SJSA1 (cell line): ENCODE data around the gene SEC24C. TPM values are rescaled to one million over a fixed set of nuclear protein-coding genes. Genes with fewer than 3 reads are reported as not detected.
"Not testable (repeated sequence)": the region's sequence is repeated elsewhere in the genome, so short reads cannot be mapped to it uniquely, and the experiment has no call there.

Experiments used
- DNase-seq, 2 experiments: peaks; one replicate each; pipeline ENCODE4 v3.0.0-alpha.2; 2015 to 2020; ENCODE audit warnings: low spot score in 2 of 2, low read depth in 1 of 2
- H3K27ac ChIP-seq: fragments of 250-450 bp; sonication (Bioruptor Pico); 2 replicates; pipeline ENCODE4 v1.5.1; 2020; ENCODE audit warnings: mild to moderate bottlenecking, moderate library complexity
- H3K27me3 ChIP-seq: fragments of 250-450 bp; sonication (Bioruptor Pico); replicated peaks from 2 replicates; pipeline ENCODE4 v1.5.1; 2020; ENCODE audit warnings: mild to moderate bottlenecking, moderate library complexity
- H3K36me3 ChIP-seq: fragments of 250-450 bp; sonication (Bioruptor Pico); 2 replicates; pipeline ENCODE4 v1.5.1; 2020; ENCODE audit warnings: mild to moderate bottlenecking
- H3K4me1 ChIP-seq: fragments of 250-450 bp; sonication (Bioruptor Pico); replicated peaks from 2 replicates; pipeline ENCODE4 v1.6.1; 2021; ENCODE audit warnings: mild to moderate bottlenecking
- H3K4me3 ChIP-seq: fragments of 250-450 bp; sonication (Bioruptor Pico); 2 replicates; pipeline ENCODE4 v1.5.1; 2020; ENCODE audit warnings: mild to moderate bottlenecking
- H3K9me3 ChIP-seq: fragments of 250-450 bp; sonication (Bioruptor Pico); replicated peaks from 2 replicates; pipeline ENCODE4 v1.5.1; 2020; ENCODE audit warnings: mild to moderate bottlenecking
- total RNA-seq: library from RNA; depleted of rRNA; stranded (reverse); fragments of >200 nt; shearing (Covaris generic); gene quantifications from 2 replicates; pipeline ENCODE4 v1.2.3, GENCODE V29; 2014

The SEC24C gene
- total RNA-seq, 1 experiment from 2014 or later: 66.5 TPM

- peaks cover 20% of the 10 kb centered on the region for H3K36me3 ChIP-seq
- not testable (repeated sequence) for DNase-seq, H3K27ac ChIP-seq, H3K9me3 ChIP-seq, H3K4me3 ChIP-seq, H3K27me3 ChIP-seq, H3K4me1 ChIP-seq
These were observed 3.5 kb upstream of the SEC24C start for GRCh38 chr10:73740501-73741254.

GRCh38 chr10:73742454-73742734 is 1.8 kb upstream of the SEC24C start:
- Histone ChIP-seq H3K27me3 (no peaks in the 10 kb centered on the region), H3K4me3 (no peak overlapping the region), H3K4me1 (peaks cover 8% of the 10 kb centered on the region), H3K9me3 (no peaks in the 10 kb centered on the region), H3K27ac (no peak overlapping the region), H3K36me3 (peaks cover 33% of the 10 kb centered on the region)
- no peak for DNase-seq

- DNase-seq: no peak
- Histone ChIP-seq H3K4me3 (peak overlapping the region; percentile 60), H3K27ac (peak overlapping the region; percentile 94), H3K27me3 (no peaks in the 10 kb centered on the region), H3K9me3 (no peaks in the 10 kb centered on the region), H3K36me3 (peaks cover 42% of the 10 kb centered on the region), H3K4me1 (peaks cover 8% of the 10 kb centered on the region)
These were observed 756 bp upstream of the SEC24C start for GRCh38 chr10:73743327-73743904.

GRCh38 chr10:73744664-73744975 is 448 bp downstream of the SEC24C start:
- peaks cover 54% of the 10 kb centered on the region for H3K36me3 ChIP-seq
- H3K27ac ChIP-seq: peak overlapping the region; percentile 94
- H3K4me1 ChIP-seq: peaks cover 8% of the 10 kb centered on the region
- H3K9me3 ChIP-seq: no peaks in the 10 kb centered on the region
- no peaks in the 10 kb centered on the region for H3K27me3 ChIP-seq
- DNase-seq: peak in 1 of 2 experiments; percentile 69
- H3K4me3 ChIP-seq: peak overlapping the region; percentile 60

GRCh38 chr10:73746721-73747120 is 2.5 kb downstream of the SEC24C start:
- peaks cover 8% of the 10 kb centered on the region for H3K4me1 ChIP-seq
- no peak overlapping the region for H3K27ac ChIP-seq
- DNase-seq: no peak
- peaks cover 69% of the 10 kb centered on the region for H3K36me3 ChIP-seq
- no peak overlapping the region for H3K4me3 ChIP-seq
- no peaks in the 10 kb centered on the region for H3K9me3 ChIP-seq
- no peaks in the 10 kb centered on the region for H3K27me3 ChIP-seq

GRCh38 chr10:73750819-73751218 is 6.6 kb downstream of the SEC24C start:
- Histone ChIP-seq H3K27me3 (no peaks in the 10 kb centered on the region), H3K4me1 (no peaks in the 10 kb centered on the region), H3K9me3 (no peaks in the 10 kb centered on the region; the same call in 1 of the 2 replicates), H3K4me3 (no peak overlapping the region), H3K36me3 (peaks cover 91% of the 10 kb centered on the region), H3K27ac (no peak overlapping the region)
- no peak for DNase-seq

GRCh38 chr10:73756183-73756582 is 12.0 kb downstream of the SEC24C start:
- Histone ChIP-seq H3K27me3 (no peaks in the 10 kb centered on the region), H3K9me3 (no peaks in the 10 kb centered on the region; the same call in 1 of the 2 replicates), H3K4me3 (no peak overlapping the region), H3K4me1 (no peaks in the 10 kb centered on the region), H3K36me3 (peaks cover 73% of the 10 kb centered on the region), H3K27ac (no peak overlapping the region)
- DNase-seq: no peak

- H3K36me3 ChIP-seq: peaks cover 75% of the 10 kb centered on the region
- DNase-seq: no peak
- no peak overlapping the region for H3K27ac ChIP-seq
These were observed 14.7 kb downstream of the SEC24C start for GRCh38 chr10:73758704-73759511.

GRCh38 chr10:73759512-73760115 is 15.4 kb downstream of the SEC24C start:
- DNase-seq: no peak
- Histone ChIP-seq H3K27ac (no peak overlapping the region), H3K4me3 (no peak overlapping the region), H3K36me3 (peaks cover 75% of the 10 kb centered on the region), H3K9me3 (no peaks in the 10 kb centered on the region), H3K27me3 (no peaks in the 10 kb centered on the region), H3K4me1 (peaks cover 4% of the 10 kb centered on the region; the same call in 1 of the 2 replicates)

More at GRCh38 chr10:73758704-73759511, 14.7 kb downstream of the SEC24C start:
- Histone ChIP-seq H3K4me1 (peaks cover 4% of the 10 kb centered on the region; the same call in 1 of the 2 replicates), H3K4me3 (no peak overlapping the region), H3K9me3 (no peaks in the 10 kb centered on the region; the same call in 1 of the 2 replicates), H3K27me3 (no peaks in the 10 kb centered on the region)

- no peak overlapping the region for H3K27ac ChIP-seq
- DNase-seq: no peak
These were observed 17.6 kb downstream of the SEC24C start for GRCh38 chr10:73761781-73762180.

GRCh38 chr10:73762915-73763314 is 18.7 kb downstream of the SEC24C start:
- no peaks in the 10 kb centered on the region for H3K27me3 ChIP-seq
- H3K9me3 ChIP-seq: no peaks in the 10 kb centered on the region
- H3K4me1 ChIP-seq: peaks cover 4% of the 10 kb centered on the region; the same call in 1 of the 2 replicates
- H3K27ac ChIP-seq: no peak overlapping the region
- H3K4me3 ChIP-seq: no peak overlapping the region
- no peak for DNase-seq
- peaks cover 89% of the 10 kb centered on the region for H3K36me3 ChIP-seq

More at GRCh38 chr10:73761781-73762180, 17.6 kb downstream of the SEC24C start:
- no peak overlapping the region for H3K4me3 ChIP-seq
- peaks cover 80% of the 10 kb centered on the region for H3K36me3 ChIP-seq
- no peaks in the 10 kb centered on the region for H3K9me3 ChIP-seq
- H3K4me1 ChIP-seq: peaks cover 4% of the 10 kb centered on the region; the same call in 1 of the 2 replicates
- H3K27me3 ChIP-seq: no peaks in the 10 kb centered on the region

- Histone ChIP-seq H3K27ac (no peak overlapping the region), H3K4me1 (peaks cover 4% of the 10 kb centered on the region; the same call in 1 of the 2 replicates), H3K36me3 (peaks cover 93% of the 10 kb centered on the region), H3K27me3 (no peaks in the 10 kb centered on the region), H3K4me3 (no peak overlapping the region), H3K9me3 (no peaks in the 10 kb centered on the region)
- no peak for DNase-seq
These were observed 19.2 kb downstream of the SEC24C start for GRCh38 chr10:73763343-73763742.

GRCh38 chr10:73765066-73765465 is 20.9 kb downstream of the SEC24C start:
- Histone ChIP-seq H3K4me3 (no peak overlapping the region), H3K9me3 (no peaks in the 10 kb centered on the region), H3K27ac (no peak overlapping the region), H3K36me3 (peaks cover 97% of the 10 kb centered on the region), H3K27me3 (no peaks in the 10 kb centered on the region), H3K4me1 (peaks cover 4% of the 10 kb centered on the region; the same call in 1 of the 2 replicates)
- no peak for DNase-seq
